Measurements from ENCODE around the gene TCP11L2.

The TCP11L2 gene

DNA sequence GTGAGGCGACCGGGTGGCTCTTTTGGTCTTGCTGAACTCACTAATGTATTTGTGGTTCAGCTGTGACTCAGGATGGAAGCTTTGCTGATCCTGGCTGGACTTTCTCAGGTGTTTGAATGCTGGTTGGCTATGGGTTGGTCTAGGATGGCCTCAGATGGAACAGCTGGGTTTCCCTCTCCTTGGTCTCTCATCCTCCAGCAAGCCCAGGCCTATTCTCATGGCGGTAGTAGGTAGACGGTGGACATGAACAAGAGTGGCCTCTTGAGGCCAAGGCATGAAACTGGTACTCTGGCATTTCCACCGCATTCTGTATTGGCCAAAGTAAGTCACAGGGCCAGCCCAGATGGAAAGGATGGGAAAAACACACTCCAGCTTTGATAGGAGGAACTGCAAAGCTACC lies 43.2 kb downstream of the TCP11L2 start:
- DNase-seq (ENCODE audit: low read depth in 2 of 2) = peak; percentile 71 to 72
- H3K4me3 ChIP-seq (replicated peaks in 1 of 2; ENCODE audit: low read depth in 2 of 2, low read length in 2 of 2) = no peak overlapping the region
- TF ChIP-seq, protein P1, sequence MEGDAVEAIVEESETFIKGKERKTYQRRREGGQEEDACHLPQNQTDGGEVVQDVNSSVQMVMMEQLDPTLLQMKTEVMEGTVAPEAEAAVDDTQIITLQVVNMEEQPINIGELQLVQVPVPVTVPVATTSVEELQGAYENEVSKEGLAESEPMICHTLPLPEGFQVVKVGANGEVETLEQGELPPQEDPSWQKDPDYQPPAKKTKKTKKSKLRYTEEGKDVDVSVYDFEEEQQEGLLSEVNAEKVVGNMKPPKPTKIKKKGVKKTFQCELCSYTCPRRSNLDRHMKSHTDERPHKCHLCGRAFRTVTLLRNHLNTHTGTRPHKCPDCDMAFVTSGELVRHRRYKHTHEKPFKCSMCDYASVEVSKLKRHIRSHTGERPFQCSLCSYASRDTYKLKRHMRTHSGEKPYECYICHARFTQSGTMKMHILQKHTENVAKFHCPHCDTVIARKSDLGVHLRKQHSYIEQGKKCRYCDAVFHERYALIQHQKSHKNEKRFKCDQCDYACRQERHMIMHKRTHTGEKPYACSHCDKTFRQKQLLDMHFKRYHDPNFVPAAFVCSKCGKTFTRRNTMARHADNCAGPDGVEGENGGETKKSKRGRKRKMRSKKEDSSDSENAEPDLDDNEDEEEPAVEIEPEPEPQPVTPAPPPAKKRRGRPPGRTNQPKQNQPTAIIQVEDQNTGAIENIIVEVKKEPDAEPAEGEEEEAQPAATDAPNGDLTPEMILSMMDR (IDR thresholded peaks at IDR 0.05; ENCODE audit: low read depth, low read length) = peak; percentile 51

- H3K4me3 ChIP-seq (replicated peaks in 1 of 2; ENCODE audit: low read depth in 2 of 2, low read length in 2 of 2) = no peak overlapping the region
- TF ChIP-seq, protein P1 (IDR thresholded peaks at IDR 0.05; ENCODE audit: low read depth, low read length) = no peak
- no peak for DNase-seq (ENCODE audit: low read depth in 2 of 2)
Observed at GRCh38 chr12:106348411-106348810, 45.9 kb downstream of the TCP11L2 start.

GRCh38 chr12:106353175-106353574 lies 50.6 kb downstream of the TCP11L2 start:
- no peak overlapping the region for H3K4me3 ChIP-seq (replicated peaks in 1 of 2; ENCODE audit: low read depth in 2 of 2, low read length in 2 of 2)
- no peak for DNase-seq (ENCODE audit: low read depth in 2 of 2)
- TF ChIP-seq, protein P1 (IDR thresholded peaks at IDR 0.05; ENCODE audit: low read depth, low read length) = no peak

GRCh38 chr12:106357549-106358395 lies 55.2 kb downstream of the TCP11L2 start, which contains the start of gene POLR3B:
Gene POLR3B (plus strand): TSS chr12:106357748. CDS start chr12:106357880, 132 bp downstream.
- TF ChIP-seq, protein P1 (IDR thresholded peaks at IDR 0.05; ENCODE audit: low read depth, low read length) = peak; percentile 93
- peak; percentile 98 for DNase-seq (ENCODE audit: low read depth in 2 of 2)
- H3K4me3 ChIP-seq (replicated peaks in 1 of 2; ENCODE audit: low read depth in 2 of 2, low read length in 2 of 2) = peak within 1 kb of the TSS; percentile 83 to 93

DNA sequence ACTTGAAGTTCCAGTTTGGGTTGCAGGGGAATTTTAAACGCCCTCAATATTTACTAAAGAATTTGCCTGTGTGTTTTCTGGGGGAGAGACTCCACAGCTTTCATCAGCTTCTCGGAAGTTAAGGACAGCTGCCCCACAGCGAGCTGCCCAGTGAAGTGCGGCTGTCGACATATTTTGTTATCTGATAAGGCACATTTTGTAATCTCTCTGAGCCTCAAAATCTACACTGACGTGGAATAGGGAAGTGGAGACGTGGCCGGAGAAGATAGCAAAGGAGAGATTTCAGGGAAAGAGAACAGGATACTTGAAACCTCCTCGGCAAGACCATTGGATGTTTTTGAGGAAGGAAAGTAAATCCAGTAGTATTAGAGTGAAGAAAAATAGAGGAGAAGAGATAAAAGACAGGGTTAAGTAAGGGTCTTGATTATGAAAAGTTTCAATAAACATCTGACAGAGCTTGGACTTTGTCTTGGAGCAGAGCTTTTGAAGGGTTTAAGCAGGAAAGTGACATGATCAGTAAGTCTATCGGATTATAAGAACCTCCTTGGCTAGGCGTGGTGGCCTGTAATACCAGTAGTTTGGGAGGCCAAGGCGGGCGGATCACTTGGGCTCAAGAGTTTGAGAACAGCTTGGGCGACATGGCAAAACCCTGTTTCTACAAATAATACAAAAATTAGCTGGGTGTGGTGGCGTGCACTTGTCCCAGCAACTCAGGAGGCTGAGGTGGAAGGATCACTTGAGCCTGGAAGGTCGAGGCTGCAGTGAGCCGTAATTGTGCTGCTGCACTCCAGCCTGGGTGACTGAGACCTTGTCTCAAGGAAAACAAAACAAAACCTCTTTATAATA lies 56.1 kb downstream of the TCP11L2 start:
- DNase-seq (ENCODE audit: low read depth in 2 of 2) = peak; percentile 78 to 81
- peak overlapping the region; percentile 83 to 93 for H3K4me3 ChIP-seq (replicated peaks in 1 of 2; ENCODE audit: low read depth in 2 of 2, low read length in 2 of 2)
- TF ChIP-seq, protein P1 (IDR thresholded peaks at IDR 0.05; ENCODE audit: low read depth, low read length) = no peak

GRCh38 chr12:106359646-106360399 lies 57.3 kb downstream of the TCP11L2 start:
- TF ChIP-seq, protein P1 (IDR thresholded peaks at IDR 0.05; ENCODE audit: low read depth, low read length) = no peak
- H3K4me3 ChIP-seq (replicated peaks in 1 of 2; ENCODE audit: low read depth in 2 of 2, low read length in 2 of 2) = no peak overlapping the region
- DNase-seq (ENCODE audit: low read depth in 2 of 2) = no peak
